K562 (cell line): ENCODE measurements around the gene CERCAM. TPM values are rescaled to one million over a fixed set of nuclear protein-coding genes. Genes with fewer than 3 reads are reported as not detected.

Source experiments
- ATAC-seq: fragments of 200-7000 bp; cut with Tn5 transposase; 3 replicates; pipeline ENCODE4 v1.9.1; 2020; ENCODE audit warnings: moderate library complexity
- BruUV-seq: library from RNA; stranded (reverse); fragments of 400-500 nt; replicated peaks from 2 replicates; lab custom pipeline; 2021; lab: Mats Ljungman, UMichigan
- CTCF ChIA-PET: fragments of 300-600 bp; formaldehyde crosslinking; extraction: SDS; loops from one replicate; lab custom pipeline; 2021; ENCODE audit warnings: low intra/inter-chr PET ratio; lab: Yijun Ruan, JAX
- POLR2A ChIA-PET: fragments of 300-600, 350-650 bp; sonication (Branson Sonifier 250); formaldehyde crosslinking; extraction: SDS; loops from one replicate; lab custom pipeline; 2021; ENCODE audit warnings: antibody characterized with exemption, inconsistent platforms; lab: Yijun Ruan, JAX
- DNase-seq, 4 experiments: peaks; one replicate each; pipeline versions ENCODE4 v3.0.0 to v3.0.0-alpha.2; 2011 to 2018; ENCODE audit warnings: low spot score in 3 of 4, mixed read lengths in 3 of 4; ENCODE audit errors: extremely low read depth in 1 of 4
- FAIRE-seq: peaks from 2 replicates; lab custom pipeline; 2011; peaks lifted over from hg19 to GRCh38; lab: Jason Lieb, UNC
- H2AFZ ChIP-seq: 2 replicates; pipeline ENCODE4 v1.6.0; 2011; ENCODE audit warnings: low read depth, low read length, control low read depth, inconsistent platforms
- H3K27ac ChIP-seq: fragments of 200-600 bp; 3 replicates; pipeline ENCODE4 v1.8.0; 2011; ENCODE audit warnings: low read depth, mild to moderate bottlenecking, control low read depth, inconsistent platforms, low read length, moderate library complexity, mixed read lengths; ENCODE audit errors: extremely low read depth
- H3K27me3 ChIP-seq, 2 experiments: fragments of 300-600 bp in 1 of 2; 2 replicates in 1 of 2; 3 replicates in 1 of 2; pipeline versions ENCODE4 v1.6.0 to v1.8.0; 2011; ENCODE audit warnings: inconsistent platforms in 2 of 2, low read length in 2 of 2, mild to moderate bottlenecking in 1 of 2, mixed read lengths in 1 of 2, moderate library complexity in 1 of 2; ENCODE audit not compliant: control insufficient read depth in 2 of 2, insufficient read depth in 2 of 2
- H3K36me3 ChIP-seq: fragments of 300-600 bp; 3 replicates; pipeline ENCODE4 v1.8.0; 2011; ENCODE audit warnings: mild to moderate bottlenecking, low read length, inconsistent platforms; ENCODE audit not compliant: control insufficient read depth, insufficient read depth
- H3K4me1 ChIP-seq, 2 experiments: fragments of 200-600 bp in 1 of 2; replicated peaks in 1 of 2; 2 replicates in 1 of 2; 3 replicates in 1 of 2; pipeline versions ENCODE4 v1.5.1 to v1.8.0; 2011; ENCODE audit warnings: inconsistent platforms in 2 of 2, low read length in 2 of 2, mild to moderate bottlenecking in 1 of 2, mixed read lengths in 1 of 2, moderate library complexity in 1 of 2; ENCODE audit not compliant: control insufficient read depth in 2 of 2, insufficient read depth in 2 of 2
- H3K4me2 ChIP-seq: 2 replicates; pipeline ENCODE4 v1.6.1; 2011; ENCODE audit warnings: low read length, control low read depth, inconsistent platforms, mixed read lengths; ENCODE audit not compliant: insufficient read depth
- H3K4me3 ChIP-seq: fragments of 200-600 bp; sonication (generic), shearing (Covaris generic); 2 replicates; pipeline ENCODE4 v1.5.1; 2016; ENCODE audit warnings: control low read depth, inconsistent platforms
- H3K79me2 ChIP-seq: fragments of 200-600 bp; 3 replicates; pipeline ENCODE4 v1.8.0; 2011; ENCODE audit warnings: low read length, inconsistent platforms; ENCODE audit not compliant: control insufficient read depth, insufficient read depth
- H3K9ac ChIP-seq, 2 experiments: 2 replicates each; pipeline versions ENCODE4 v1.6.0 to v1.6.1; 2011; ENCODE audit warnings: low read depth in 2 of 2, low read length in 2 of 2, control low read depth in 1 of 2, inconsistent platforms in 1 of 2, mild to moderate bottlenecking in 1 of 2, mixed read lengths in 1 of 2; ENCODE audit not compliant: insufficient read depth in 1 of 2
- H3K9me1 ChIP-seq: one replicate; pipeline ENCODE4 v1.6.0; 2011; ENCODE audit warnings: inconsistent platforms, mild to moderate bottlenecking, low read length, moderate library complexity; ENCODE audit not compliant: control insufficient read depth, insufficient read depth
- H3K9me3 ChIP-seq: replicated peaks from 2 replicates; pipeline ENCODE4 v1.5.1; 2011; ENCODE audit warnings: low read depth, low read length, inconsistent platforms; ENCODE audit not compliant: control insufficient read depth, insufficient read depth
- H4K20me1 ChIP-seq: replicated peaks from 2 replicates; pipeline ENCODE4 v1.6.1; 2011; ENCODE audit warnings: low read length, inconsistent platforms, mixed read lengths; ENCODE audit not compliant: control insufficient read depth, insufficient read depth
- BCOR ChIP-seq: fragments of 450-650 bp; IDR thresholded peaks from 2 replicates; pipeline ENCODE4 v1.6.1; 2016
- SMARCA4 ChIP-seq: fragments of 450-650 bp; IDR thresholded peaks from 2 replicates; pipeline ENCODE4 v1.6.1; 2016
- SRF ChIP-seq, 2 experiments: fragments of 250-450, 450-650 bp in 1 of 2; sonication (Bioruptor Pico) in 1 of 2; sonication (generic) in 1 of 2; formaldehyde crosslinking; IDR thresholded peaks; 2 replicates each; pipeline versions ENCODE4 v1.5.0 to v1.5.1; 2020 to 2022; ENCODE audit warnings: mild to moderate bottlenecking in 1 of 2, missing genetic modification reagents in 1 of 2
- WGBS: fragments of 100-300 bp; shearing (Covaris generic); methylation state at CpG from one replicate; pipeline ENCODE4 v1.1.6; 2016; ENCODE audit warnings: low coverage, mixed read lengths; ENCODE audit not compliant: insufficient coverage; ENCODE audit errors: missing lambda C conversion rate; 5-methylcytosine and 5-hydroxymethylcytosine counted together
- in situ Hi-C: fragments of 300-500 bp; cut with MboI; formaldehyde crosslinking; loops from 4 replicates; pipeline ENCODE4 v1.15.0; 2018; ENCODE audit warnings: inconsistent platforms, mixed read lengths
- intact Hi-C: fragments of 100-400 bp; cut with micrococcal nuclease; formaldehyde crosslinking; loops from 2 replicates; pipeline ENCODE4 v1.14.2; 2022
- polyA plus RNA-seq, 8 experiments: library from polyadenylated mRNA; depleted of rRNA in 4 of 8; stranded (reverse) in 5 of 8; unstranded in 3 of 8; fragments of >200 nt; fragmentation: Nextera tagmentation in 2 of 8; fragmentation: Illumina TruSeq in 1 of 8; extraction: Ambion mirVana in 2 of 8; extraction: Trizol in 1 of 8; gene quantifications; 2 replicates each; pipeline versions ENCODE4 v1.2.1 to v1.2.3, GENCODE V29; 2011 to 2014; ENCODE audit warnings: inconsistent platforms in 1 of 8, missing spikeins in 1 of 8
- total RNA-seq, 7 experiments: library from RNA; depleted of rRNA in 6 of 7; stranded (reverse); fragments of >200 nt in 6 of 7; fragmentation: Illumina TruSeq in 2 of 7; extraction: Trizol in 2 of 7; gene quantifications; 2 replicates each; pipeline versions ENCODE4 v1.2.1 to v1.2.3, GENCODE V29; 2011 to 2021; ENCODE audit warnings: low replicate concordance in 1 of 7
- TF ChIP-seq, protein P1 (sequence below): fragments of 450-650 bp; IDR thresholded peaks from 2 replicates; pipeline ENCODE4 v1.6.1; 2017; ENCODE audit warnings: mild to moderate bottlenecking, moderate library complexity
- TF ChIP-seq, protein P2 (sequence below): sonication (generic); formaldehyde crosslinking; IDR thresholded peaks from 2 replicates; pipeline ENCODE4 v1.8.1; 2023; ENCODE audit warnings: mild to moderate bottlenecking, missing genetic modification reagents, moderate library complexity
- TF ChIP-seq, protein P3 (sequence below): sonication (generic); formaldehyde crosslinking; IDR thresholded peaks from 2 replicates; pipeline ENCODE4 v1.8.0; 2022; ENCODE audit warnings: missing genetic modification reagents, mild to moderate bottlenecking, borderline replicate concordance
- TF ChIP-seq, protein P4 (sequence below): sonication (generic); formaldehyde crosslinking; IDR thresholded peaks from 2 replicates; pipeline ENCODE4 v1.4.0; 2020; ENCODE audit warnings: mild to moderate bottlenecking, missing genetic modification reagents

Gene CERCAM
- total and polyA plus RNA-seq, 9 of the 15 experiments (the other 6 are each of a cell fraction or from before 2014, with no cell fraction given), result 0.75 to 24.0 (median 18.0) TPM

DNA sequence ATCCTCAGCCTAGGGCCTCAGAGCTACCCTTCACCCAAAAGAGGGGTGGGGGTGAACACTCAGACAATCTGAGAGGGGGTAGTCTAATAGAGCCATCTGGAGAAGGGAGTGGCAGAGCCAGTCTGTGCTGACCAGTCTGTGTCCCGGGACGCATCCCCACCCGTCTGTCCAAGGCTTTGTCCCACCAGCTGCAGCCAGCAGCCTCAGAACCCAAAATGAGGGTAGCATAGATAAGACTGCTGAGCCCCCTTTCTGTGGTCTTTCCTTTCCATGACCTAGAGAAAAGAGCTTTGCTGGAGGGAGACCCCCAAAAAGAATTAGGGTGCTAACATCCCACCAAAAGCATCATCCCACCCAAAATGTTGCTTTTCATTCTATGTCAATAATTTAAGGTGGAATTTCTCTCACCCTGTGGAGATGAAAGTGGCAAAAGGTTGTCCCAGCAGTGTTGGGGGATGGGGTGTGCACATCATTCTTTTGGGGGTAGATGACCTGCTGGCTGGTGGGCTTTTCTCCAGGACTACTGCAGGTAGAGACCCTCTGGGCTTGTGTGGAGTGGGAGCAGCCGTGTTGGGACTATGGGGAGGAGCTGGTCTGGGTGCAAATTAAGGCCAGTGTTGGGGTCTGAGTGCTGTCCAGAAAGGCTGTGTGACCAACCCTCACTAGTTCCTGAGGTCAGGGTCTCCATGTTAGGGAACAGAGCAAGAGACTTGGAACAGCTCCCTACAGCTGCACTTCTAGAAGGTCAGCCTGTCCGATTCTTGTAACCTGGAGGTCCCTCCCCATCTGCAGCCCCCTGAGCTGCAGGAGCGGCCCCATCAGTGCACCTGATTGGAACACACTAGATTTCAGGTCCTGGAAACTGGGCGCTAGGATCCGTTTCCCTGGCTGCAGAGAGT lies 29.6 kb upstream of the CERCAM start:
- no peaks in the 10 kb centered on the region for H3K9me3 ChIP-seq
- H3K4me3 ChIP-seq, result no peak overlapping the region
- H4K20me1 ChIP-seq, result no peaks in the 10 kb centered on the region
- CTCF ChIA-PET, result no interaction called here
- H3K4me1 ChIP-seq, result peaks cover 0 to 14% of the 10 kb centered on the region in 2 experiments; a peak in 2 of 5 replicates
- intact Hi-C loops (no loop called here), in situ Hi-C loops (no loop called here)
- POLR2A ChIA-PET, result interaction anchor here (0.6 to 1.5 kb wide), 4 partner anchors 13 to 20 kb away, joined by 3 read pairs; partner anchors contain the start of gene URM1
- DNase-seq (no peak), FAIRE-seq (no peak), ATAC-seq (no peak)
- H3K27ac ChIP-seq, result no peak overlapping the region
- BruUV-seq, result no TSS peak
- H3K9me1 ChIP-seq, result peaks cover 5% of the 10 kb centered on the region
- no peak overlapping the region for H3K9ac ChIP-seq
- H3K36me3 ChIP-seq, result peaks cover 58% of the 10 kb centered on the region; the same call in 2 of the 3 replicates
- H3K4me2 ChIP-seq, result no peak overlapping the region
- no peaks in the 10 kb centered on the region for H3K79me2 ChIP-seq
- WGBS, result 95% methylated on average over 7 of the region's 8 CpGs
- H2AFZ ChIP-seq, result no peak overlapping the region
- H3K27me3 ChIP-seq, result no peaks in the 10 kb centered on the region; a peak in 1 of 5 replicates
- TF ChIP-seq BCOR (no peak), SMARCA4 (no peak), SRF (CRISPR knock-in tag; IDR thresholded peaks at IDR 0.05) (no peak)
- TF ChIP-seq, protein P1, sequence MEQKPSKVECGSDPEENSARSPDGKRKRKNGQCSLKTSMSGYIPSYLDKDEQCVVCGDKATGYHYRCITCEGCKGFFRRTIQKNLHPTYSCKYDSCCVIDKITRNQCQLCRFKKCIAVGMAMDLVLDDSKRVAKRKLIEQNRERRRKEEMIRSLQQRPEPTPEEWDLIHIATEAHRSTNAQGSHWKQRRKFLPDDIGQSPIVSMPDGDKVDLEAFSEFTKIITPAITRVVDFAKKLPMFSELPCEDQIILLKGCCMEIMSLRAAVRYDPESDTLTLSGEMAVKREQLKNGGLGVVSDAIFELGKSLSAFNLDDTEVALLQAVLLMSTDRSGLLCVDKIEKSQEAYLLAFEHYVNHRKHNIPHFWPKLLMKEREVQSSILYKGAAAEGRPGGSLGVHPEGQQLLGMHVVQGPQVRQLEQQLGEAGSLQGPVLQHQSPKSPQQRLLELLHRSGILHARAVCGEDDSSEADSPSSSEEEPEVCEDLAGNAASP, result no peak
- TF ChIP-seq, protein P2, sequence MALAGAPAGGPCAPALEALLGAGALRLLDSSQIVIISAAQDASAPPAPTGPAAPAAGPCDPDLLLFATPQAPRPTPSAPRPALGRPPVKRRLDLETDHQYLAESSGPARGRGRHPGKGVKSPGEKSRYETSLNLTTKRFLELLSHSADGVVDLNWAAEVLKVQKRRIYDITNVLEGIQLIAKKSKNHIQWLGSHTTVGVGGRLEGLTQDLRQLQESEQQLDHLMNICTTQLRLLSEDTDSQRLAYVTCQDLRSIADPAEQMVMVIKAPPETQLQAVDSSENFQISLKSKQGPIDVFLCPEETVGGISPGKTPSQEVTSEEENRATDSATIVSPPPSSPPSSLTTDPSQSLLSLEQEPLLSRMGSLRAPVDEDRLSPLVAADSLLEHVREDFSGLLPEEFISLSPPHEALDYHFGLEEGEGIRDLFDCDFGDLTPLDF (CRISPR knock-in tag), result no peak
- TF ChIP-seq, protein P3, sequence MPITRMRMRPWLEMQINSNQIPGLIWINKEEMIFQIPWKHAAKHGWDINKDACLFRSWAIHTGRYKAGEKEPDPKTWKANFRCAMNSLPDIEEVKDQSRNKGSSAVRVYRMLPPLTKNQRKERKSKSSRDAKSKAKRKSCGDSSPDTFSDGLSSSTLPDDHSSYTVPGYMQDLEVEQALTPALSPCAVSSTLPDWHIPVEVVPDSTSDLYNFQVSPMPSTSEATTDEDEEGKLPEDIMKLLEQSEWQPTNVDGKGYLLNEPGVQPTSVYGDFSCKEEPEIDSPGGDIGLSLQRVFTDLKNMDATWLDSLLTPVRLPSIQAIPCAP (CRISPR knock-in tag), result no peak
- TF ChIP-seq, protein P4, sequence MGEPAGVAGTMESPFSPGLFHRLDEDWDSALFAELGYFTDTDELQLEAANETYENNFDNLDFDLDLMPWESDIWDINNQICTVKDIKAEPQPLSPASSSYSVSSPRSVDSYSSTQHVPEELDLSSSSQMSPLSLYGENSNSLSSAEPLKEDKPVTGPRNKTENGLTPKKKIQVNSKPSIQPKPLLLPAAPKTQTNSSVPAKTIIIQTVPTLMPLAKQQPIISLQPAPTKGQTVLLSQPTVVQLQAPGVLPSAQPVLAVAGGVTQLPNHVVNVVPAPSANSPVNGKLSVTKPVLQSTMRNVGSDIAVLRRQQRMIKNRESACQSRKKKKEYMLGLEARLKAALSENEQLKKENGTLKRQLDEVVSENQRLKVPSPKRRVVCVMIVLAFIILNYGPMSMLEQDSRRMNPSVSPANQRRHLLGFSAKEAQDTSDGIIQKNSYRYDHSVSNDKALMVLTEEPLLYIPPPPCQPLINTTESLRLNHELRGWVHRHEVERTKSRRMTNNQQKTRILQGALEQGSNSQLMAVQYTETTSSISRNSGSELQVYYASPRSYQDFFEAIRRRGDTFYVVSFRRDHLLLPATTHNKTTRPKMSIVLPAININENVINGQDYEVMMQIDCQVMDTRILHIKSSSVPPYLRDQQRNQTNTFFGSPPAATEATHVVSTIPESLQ (CRISPR knock-in tag), result no peak
